Naive thymus-derived CD4-positive, alpha-beta T cell (primary cell): Measurements from ENCODE around the gene PRMT9. TPM values are rescaled to one million over a fixed set of nuclear protein-coding genes. Genes with fewer than 3 reads are reported as not detected.
A peak's percentile ranks its signal among the peaks of the same experiment; 100 is the strongest.

Experiments used
- ATAC-seq: fragments of 150-1000 bp; cut with Tn5 transposase; 2 replicates; pipeline ENCODE4 v1.10.0; 2021; ENCODE audit warnings: mild to moderate bottlenecking, moderate library complexity
- CTCF ChIA-PET: fragments of 350-600 bp; sonication (Branson Sonifier 250); formaldehyde crosslinking; loops from one replicate; lab custom pipeline; 2021; ENCODE audit warnings: antibody characterized with exemption; lab: Charles Lee
- POLR2A ChIA-PET: fragments of 350-600 bp; sonication (Branson Sonifier 250); formaldehyde crosslinking; loops from one replicate; lab custom pipeline; 2021; ENCODE audit warnings: antibody characterized with exemption, inconsistent platforms; lab: Charles Lee
- DNase-seq, 9 donors: peaks; one replicate each; pipeline versions ENCODE4 v3.0.0 to v3.0.0-alpha.2; 2020 to 2022; ENCODE audit warnings: mixed read lengths in 1 of 9
- H3K27ac ChIP-seq: one replicate; pipeline ENCODE4 v1.7.0; 2013; ENCODE audit warnings: mild to moderate bottlenecking, low read depth, low read length, moderate library complexity
- H3K27me3 ChIP-seq, 2 donors: one replicate each; pipeline ENCODE4 v1.7.0; 2013; ENCODE audit warnings: low read length in 2 of 2, mild to moderate bottlenecking in 2 of 2, moderate library complexity in 2 of 2; ENCODE audit not compliant: control insufficient read depth in 2 of 2, insufficient read depth in 2 of 2
- H3K36me3 ChIP-seq, 3 experiments: 1 replicate in 2 of 3; 2 replicates in 1 of 3; pipeline ENCODE4 v1.7.0; 2013; ENCODE audit warnings: low read length in 3 of 3, mild to moderate bottlenecking in 3 of 3, moderate library complexity in 1 of 3; ENCODE audit not compliant: insufficient read depth in 3 of 3, control insufficient read depth in 2 of 3
- H3K4me1 ChIP-seq, 2 donors: one replicate each; pipeline ENCODE4 v1.7.0; 2013; ENCODE audit warnings: low read length in 2 of 2, mild to moderate bottlenecking in 2 of 2, moderate library complexity in 1 of 2; ENCODE audit not compliant: control insufficient read depth in 2 of 2, insufficient read depth in 2 of 2
- H3K4me3 ChIP-seq: 2 replicates; pipeline ENCODE4 v1.7.0; 2013; ENCODE audit warnings: mild to moderate bottlenecking, low read length
- H3K9me3 ChIP-seq, 3 experiments: 1 replicate in 2 of 3; 2 replicates in 1 of 3; pipeline ENCODE4 v1.7.0; 2013; ENCODE audit warnings: low read length in 3 of 3; ENCODE audit not compliant: control insufficient read depth in 2 of 3
- H3K27ac Mint-ChIP-seq, 9 donors: one replicate each; pipeline ENCODE4 v1.8.0; 2020 to 2022; ENCODE audit warnings: mixed read lengths in 9 of 9, mild to moderate bottlenecking in 8 of 9, moderate library complexity in 5 of 9, inconsistent platforms in 2 of 9
- H3K27me3 Mint-ChIP-seq, 5 donors: one replicate each; pipeline ENCODE4 v1.8.0; 2021 to 2022; ENCODE audit warnings: mixed read lengths in 5 of 5, mild to moderate bottlenecking in 1 of 5
- H3K36me3 Mint-ChIP-seq, 5 donors: one replicate each; pipeline ENCODE4 v1.8.0; 2020 to 2022; ENCODE audit warnings: mixed read lengths in 5 of 5, mild to moderate bottlenecking in 3 of 5, inconsistent platforms in 1 of 5
- H3K4me1 Mint-ChIP-seq, 7 donors: one replicate each; pipeline ENCODE4 v1.8.0; 2020 to 2022; ENCODE audit warnings: mixed read lengths in 7 of 7, mild to moderate bottlenecking in 3 of 7, inconsistent platforms in 1 of 7
- H3K4me3 Mint-ChIP-seq, 10 donors: one replicate each; pipeline ENCODE4 v1.8.0; 2020 to 2022; ENCODE audit warnings: mild to moderate bottlenecking in 10 of 10, mixed read lengths in 10 of 10, moderate library complexity in 6 of 10, inconsistent platforms in 2 of 10
- H3K9me3 Mint-ChIP-seq, 11 donors: one replicate each; pipeline ENCODE4 v1.8.0; 2020 to 2022; ENCODE audit warnings: mixed read lengths in 11 of 11, mild to moderate bottlenecking in 4 of 11, inconsistent platforms in 1 of 11, moderate library complexity in 1 of 11
- intact Hi-C, 2 donors: fragments of 100-400 bp; cut with micrococcal nuclease; formaldehyde crosslinking; loops; one replicate each; pipeline ENCODE4 v1.15.1; 2023
- polyA plus RNA-seq, 2 donors: library from polyadenylated mRNA; unstranded; fragments of 300-500 nt; fragmentation: Illumina TruSeq; gene quantifications; one replicate each; pipeline ENCODE4 v1.2.3, GENCODE V29; 2021
- total RNA-seq, 6 experiments: library from RNA in 5 of 6; stranded (reverse) in 5 of 6; gene quantifications; 1 replicate in 5 of 6; 2 replicates in 1 of 6; pipeline ENCODE4 v1.2.3 and lab custom pipeline; 2021 to 2026

PRMT9 gene
- total and polyA plus RNA-seq, 7 experiments from 2014 or later, result 4.7 to 15.9 (median 10.1) TPM

- Histone ChIP-seq H3K27ac (no peak overlapping the region), H3K9me3 (no peaks in the 10 kb centered on the region), H3K4me1 (no peaks in the 10 kb centered on the region), H3K36me3 (peaks cover 0 to 22% (median 0%) of the 10 kb centered on the region in 3 experiments), H3K27me3 (no peaks in the 10 kb centered on the region), H3K4me3 (no peak overlapping the region)
- H3K27ac Mint-ChIP-seq, result no peak overlapping the region
- H3K27me3 Mint-ChIP-seq, result no peaks in the 10 kb centered on the region
- H3K4me1 Mint-ChIP-seq, result peaks cover 0 to 13% (median 0%) of the 10 kb centered on the region in 7 donors
- peaks cover 0 to 2% (median 0%) of the 10 kb centered on the region in 11 donors for H3K9me3 Mint-ChIP-seq
- peaks cover 0 to 43% (median 21%) of the 10 kb centered on the region in 5 donors for H3K36me3 Mint-ChIP-seq
- ATAC-seq (no peak), DNase-seq (no peak)
- intact Hi-C loops, result no loop called here
- POLR2A ChIA-PET, result no interaction called here
- H3K4me3 Mint-ChIP-seq, result no peak overlapping the region
- CTCF ChIA-PET, result no interaction called here
Measured at GRCh38 chr4:147674073-147674472, 9.9 kb downstream of the PRMT9 start.

- Histone ChIP-seq H3K27me3 (no peaks in the 10 kb centered on the region), H3K4me3 (no peak overlapping the region), H3K9me3 (no peaks in the 10 kb centered on the region), H3K27ac (no peak overlapping the region), H3K36me3 (peaks cover 4 to 20% (median 12%) of the 10 kb centered on the region in 3 experiments), H3K4me1 (no peaks in the 10 kb centered on the region)
- ChIA-PET CTCF (no interaction called here), POLR2A (no interaction called here)
- H3K4me1 Mint-ChIP-seq, result peaks cover 0 to 11% (median 4%) of the 10 kb centered on the region in 7 donors
- intact Hi-C loops, result no loop called here
- peaks cover 0 to 1% (median 0%) of the 10 kb centered on the region in 11 donors for H3K9me3 Mint-ChIP-seq
- H3K4me3 Mint-ChIP-seq, result no peak overlapping the region
- H3K27ac Mint-ChIP-seq, result peak overlapping the region in 2 of 9 donors; percentile 17 to 19
- ATAC-seq, result no peak
- no peak for DNase-seq
- no peaks in the 10 kb centered on the region for H3K27me3 Mint-ChIP-seq
- peaks cover 8 to 73% (median 36%) of the 10 kb centered on the region in 5 donors for H3K36me3 Mint-ChIP-seq
Measured at GRCh38 chr4:147658501-147658900, 25.5 kb downstream of the PRMT9 start.

- Histone ChIP-seq H3K4me1 (no peaks in the 10 kb centered on the region), H3K27me3 (no peaks in the 10 kb centered on the region), H3K9me3 (no peaks in the 10 kb centered on the region), H3K36me3 (peaks cover 4 to 16% (median 12%) of the 10 kb centered on the region in 3 experiments), H3K4me3 (no peak overlapping the region), H3K27ac (no peak overlapping the region)
- Mint-ChIP-seq H3K9me3 (peaks cover 0 to 1% (median 0%) of the 10 kb centered on the region in 11 donors), H3K4me3 (no peak overlapping the region), H3K4me1 (peaks cover 7 to 34% (median 22%) of the 10 kb centered on the region in 7 donors), H3K27me3 (no peaks in the 10 kb centered on the region), H3K36me3 (peaks cover 8 to 74% (median 41%) of the 10 kb centered on the region in 5 donors), H3K27ac (no peak overlapping the region)
- no peak for ATAC-seq
- CTCF ChIA-PET, result no interaction called here
- POLR2A ChIA-PET, result no interaction called here
- intact Hi-C loops, result no loop called here
- DNase-seq, result no peak
Measured at GRCh38 chr4:147655639-147656038, 28.3 kb downstream of the PRMT9 start.

- no peaks in the 10 kb centered on the region for H3K27me3 ChIP-seq
- no peak overlapping the region for H3K4me3 ChIP-seq
- Mint-ChIP-seq H3K4me3 (peak overlapping the region in 5 of 10 donors; percentile 5 to 45 (median 37)), H3K27me3 (no peaks in the 10 kb centered on the region), H3K4me1 (peaks cover 13 to 72% (median 60%) of the 10 kb centered on the region in 7 donors), H3K27ac (peak overlapping the region in 1 of 9 donors; percentile 57), H3K36me3 (peaks cover 14 to 78% (median 58%) of the 10 kb centered on the region in 5 donors), H3K9me3 (peaks cover 0 to 4% (median 0%) of the 10 kb centered on the region in 11 donors)
- intact Hi-C loops, result no loop called here
- H3K4me1 ChIP-seq, result no peaks in the 10 kb centered on the region
- peaks cover 0 to 22% (median 3%) of the 10 kb centered on the region in 3 experiments for H3K36me3 ChIP-seq
- no peak for ATAC-seq
- ChIA-PET POLR2A (no interaction called here), CTCF (no interaction called here)
- no peak overlapping the region for H3K27ac ChIP-seq
- DNase-seq, result no peak
- no peaks in the 10 kb centered on the region for H3K9me3 ChIP-seq
Measured at GRCh38 chr4:147651563-147651962, 32.4 kb downstream of the PRMT9 start.

DNA sequence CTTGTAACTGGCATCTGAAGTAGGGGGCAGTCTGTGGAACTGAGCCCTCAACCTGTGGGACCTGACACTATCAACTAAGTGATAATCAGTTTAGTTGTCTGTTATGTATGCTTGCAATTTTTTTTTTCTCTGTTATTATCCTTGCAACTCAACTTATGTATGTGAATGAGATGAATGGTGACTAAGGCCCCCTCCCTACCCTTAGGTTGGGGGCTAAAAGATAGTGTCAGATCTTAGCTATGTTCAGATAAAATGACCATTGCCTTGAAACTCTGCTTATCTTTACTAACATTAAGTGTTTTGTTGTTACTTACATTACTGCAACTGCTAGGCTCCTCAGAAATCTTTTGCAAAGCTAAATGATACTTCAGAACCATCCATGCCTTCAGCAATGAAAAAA is 35.3 kb downstream of the PRMT9 start:
- no peaks in the 10 kb centered on the region for H3K27me3 ChIP-seq
- H3K27ac ChIP-seq, result no peak overlapping the region
- Mint-ChIP-seq H3K4me1 (peaks cover 19 to 84% (median 76%) of the 10 kb centered on the region in 7 donors), H3K27me3 (no peaks in the 10 kb centered on the region), H3K27ac (no peak overlapping the region), H3K36me3 (peaks cover 15 to 65% (median 42%) of the 10 kb centered on the region in 5 donors), H3K9me3 (peaks cover 0 to 4% (median 0%) of the 10 kb centered on the region in 11 donors), H3K4me3 (peak overlapping the region in 1 of 10 donors; percentile 6)
- peaks cover 0 to 4% of the 10 kb centered on the region in 2 donors for H3K4me1 ChIP-seq
- no peak overlapping the region for H3K4me3 ChIP-seq
- ATAC-seq (no peak), DNase-seq (no peak)
- peaks cover 0 to 13% (median 3%) of the 10 kb centered on the region in 3 experiments for H3K36me3 ChIP-seq
- intact Hi-C loops, result no loop called here
- ChIA-PET CTCF (interaction anchor here (0.6 kb wide), 1 partner anchor 218 kb away, joined by 3 read pairs; no protein-coding TSS in a partner anchor), POLR2A (interaction anchor here (0.5 kb wide), 1 partner anchor 31 kb away, joined by 3 read pairs; no protein-coding TSS in a partner anchor)
- H3K9me3 ChIP-seq, result no peaks in the 10 kb centered on the region

DNA sequence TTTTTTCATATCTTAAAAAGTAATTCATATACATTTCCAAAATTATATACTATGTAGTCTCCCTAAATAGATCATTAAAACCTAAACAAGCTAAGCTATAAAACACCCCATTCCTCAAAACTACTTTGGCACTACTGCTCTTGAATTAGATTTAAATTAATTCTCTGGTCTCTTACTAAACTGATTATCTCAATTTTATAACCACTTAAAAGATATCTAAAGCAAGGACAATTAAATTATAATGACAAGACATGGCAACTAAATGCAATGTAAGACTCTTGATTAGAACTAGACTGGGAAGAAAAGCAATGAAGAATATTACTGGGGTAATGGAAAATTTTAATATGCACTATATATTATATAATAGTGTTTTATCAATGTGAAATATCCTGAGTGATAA is 38.9 kb downstream of the PRMT9 start:
- no peaks in the 10 kb centered on the region for H3K9me3 ChIP-seq
- Mint-ChIP-seq H3K27ac (peak overlapping the region in 2 of 9 donors; percentile 16 to 45), H3K9me3 (peaks cover 0 to 4% (median 0%) of the 10 kb centered on the region in 11 donors), H3K36me3 (peaks cover 22 to 74% (median 40%) of the 10 kb centered on the region in 5 donors), H3K4me1 (peaks cover 10 to 68% (median 60%) of the 10 kb centered on the region in 7 donors), H3K4me3 (no peak overlapping the region), H3K27me3 (no peaks in the 10 kb centered on the region)
- no peak overlapping the region for H3K27ac ChIP-seq
- no peaks in the 10 kb centered on the region for H3K27me3 ChIP-seq
- no peak overlapping the region for H3K4me3 ChIP-seq
- CTCF ChIA-PET, result no interaction called here
- POLR2A ChIA-PET, result no interaction called here
- intact Hi-C loops, result no loop called here
- peaks cover 0 to 4% of the 10 kb centered on the region in 2 donors for H3K4me1 ChIP-seq
- peaks cover 0 to 28% (median 3%) of the 10 kb centered on the region in 3 experiments for H3K36me3 ChIP-seq
- no peak for ATAC-seq
- no peak for DNase-seq

- H3K4me1 ChIP-seq, result peaks cover 0 to 4% of the 10 kb centered on the region in 2 donors
- ChIA-PET POLR2A (no interaction called here), CTCF (no interaction called here)
- no peaks in the 10 kb centered on the region for H3K27me3 ChIP-seq
- H3K4me3 ChIP-seq, result no peak overlapping the region
- intact Hi-C loops, result no loop called here
- ATAC-seq (no peak), DNase-seq (no peak)
- Mint-ChIP-seq H3K36me3 (peaks cover 22 to 71% (median 36%) of the 10 kb centered on the region in 5 donors), H3K9me3 (peaks cover 0 to 4% (median 0%) of the 10 kb centered on the region in 11 donors), H3K27ac (peak overlapping the region in 2 of 9 donors; percentile 10 to 24), H3K27me3 (no peaks in the 10 kb centered on the region), H3K4me1 (peaks cover 14 to 68% (median 59%) of the 10 kb centered on the region in 7 donors), H3K4me3 (no peak overlapping the region)
- H3K36me3 ChIP-seq, result peaks cover 0 to 32% (median 3%) of the 10 kb centered on the region in 3 experiments
- no peaks in the 10 kb centered on the region for H3K9me3 ChIP-seq
- no peak overlapping the region for H3K27ac ChIP-seq
Measured at GRCh38 chr4:147644471-147644870, 39.5 kb downstream of the PRMT9 start.
